Femur (tissue), 1 donor: ENCODE results near the gene ZFP64.
"Not testable (repeated sequence)": the region's sequence is repeated elsewhere in the genome, so short reads cannot be mapped to it uniquely, and the experiment has no call there.

Source experiments
- DNase-seq: peaks from one replicate; pipeline ENCODE4 v3.0.0-alpha.2; 2017

ZFP64 gene

GRCh38 chr20:52191132-52191915 lies at the start of gene ZFP64:
Gene ZFP64 (minus strand): TSS chr20:52191779. CDS start chr20:52191636, 143 bp downstream.
- DNase-seq, result peak; percentile 87

- no peak for DNase-seq
These were observed 49.2 kb upstream of the ZFP64 start for GRCh38 chr20:52240802-52241201.

GRCh38 chr20:52239102-52239501 lies 47.5 kb upstream of the ZFP64 start:
- no peak for DNase-seq

- DNase-seq, result no peak
These were observed 44.7 kb upstream of the ZFP64 start for GRCh38 chr20:52236292-52236691.

GRCh38 chr20:52235129-52235528 lies 43.5 kb upstream of the ZFP64 start:
- DNase-seq, result no peak

GRCh38 chr20:52234302-52235045 lies 42.9 kb upstream of the ZFP64 start:
- no peak for DNase-seq

- DNase-seq, result no peak
These were observed 39.7 kb upstream of the ZFP64 start for GRCh38 chr20:52231230-52231746.

- no peak for DNase-seq
These were observed 38.8 kb upstream of the ZFP64 start for GRCh38 chr20:52230409-52230808.

- DNase-seq, result not testable (repeated sequence)
These were observed 37.8 kb upstream of the ZFP64 start for GRCh38 chr20:52229346-52229745.

GRCh38 chr20:52226370-52226769 lies 34.8 kb upstream of the ZFP64 start:
- DNase-seq, result no peak

- DNase-seq, result no peak
These were observed 33.3 kb upstream of the ZFP64 start for GRCh38 chr20:52224920-52225319.

- not testable (repeated sequence) for DNase-seq
These were observed 29.8 kb upstream of the ZFP64 start for GRCh38 chr20:52221362-52221761.

- DNase-seq, result not testable (repeated sequence)
These were observed 29.3 kb upstream of the ZFP64 start for GRCh38 chr20:52220891-52221290.

GRCh38 chr20:52219441-52219840 lies 27.9 kb upstream of the ZFP64 start:
- no peak for DNase-seq

GRCh38 chr20:52217689-52218395 lies 26.3 kb upstream of the ZFP64 start:
- no peak for DNase-seq

GRCh38 chr20:52213995-52214394 lies 22.4 kb upstream of the ZFP64 start:
- no peak for DNase-seq

GRCh38 chr20:52212943-52213342 lies 21.4 kb upstream of the ZFP64 start:
- no peak for DNase-seq

- DNase-seq, result no peak
These were observed 18.7 kb upstream of the ZFP64 start for GRCh38 chr20:52210037-52210990.

GRCh38 chr20:52209154-52209571 lies 17.6 kb upstream of the ZFP64 start:
- no peak for DNase-seq

GRCh38 chr20:52207020-52207810 lies 15.6 kb upstream of the ZFP64 start:
- no peak for DNase-seq

- DNase-seq, result no peak
These were observed 12.6 kb upstream of the ZFP64 start for GRCh38 chr20:52204136-52204535.
